ENCODE measurements around the gene ZFP37. TPM values are rescaled to one million over a fixed set of nuclear protein-coding genes. Genes with fewer than 3 reads are reported as not detected.

ZFP37 gene
- total RNA-seq, 1 donor = 3.6 TPM

GRCh38 chr9:113005777-113006176, 50.7 kb downstream of the ZFP37 start:
- no peak for DNase-seq (ENCODE audit: low read depth)
- TF ChIP-seq CTCF (IDR thresholded peaks at IDR 0.05; ENCODE audit: insufficient read depth, low read length) = no peak
- H3K4me3 ChIP-seq (ENCODE audit: low read depth, low read length) = no peak overlapping the region

- no peak for DNase-seq (ENCODE audit: low read depth)
- no peak overlapping the region for H3K4me3 ChIP-seq (ENCODE audit: low read depth, low read length)
- no peak for TF ChIP-seq CTCF (IDR thresholded peaks at IDR 0.05; ENCODE audit: insufficient read depth, low read length)
Observed at GRCh38 chr9:112997236-112997941, 59.1 kb downstream of the ZFP37 start.

Other genes starting within 250 kb of the ZFP37 start
- gene SLC46A2, start 165.8 kb downstream of the ZFP37 start, total RNA-seq (ENCODE audit: low replicate concordance) = not detected in 2 replicates
- 4.3 and 4.4 TPM in 2 replicates for gene ZNF883, start 44.5 kb downstream of the ZFP37 start, total RNA-seq (ENCODE audit: low replicate concordance)
- gene SLC31A2, start 94.3 kb upstream of the ZFP37 start, total RNA-seq (ENCODE audit: low replicate concordance) = 7.0 and 8.0 TPM in 2 replicates
- 10.5 and 27.7 TPM in 2 replicates for gene FKBP15, start 164.6 kb upstream of the ZFP37 start, total RNA-seq (ENCODE audit: low replicate concordance)
- 15.2 and 32.9 TPM in 2 replicates for gene SLC31A1, start 164.8 kb upstream of the ZFP37 start, total RNA-seq (ENCODE audit: low replicate concordance)
- 57.1 and 124 TPM in 2 replicates for gene CDC26, start 218.8 kb upstream of the ZFP37 start, total RNA-seq (ENCODE audit: low replicate concordance)
- gene PRPF4, start 218.9 kb upstream of the ZFP37 start, total RNA-seq (ENCODE audit: low replicate concordance) = 24.0 and 25.9 TPM in 2 replicates
- gene RNF183, start 246.7 kb upstream of the ZFP37 start, total RNA-seq (ENCODE audit: low replicate concordance) = not detected in 2 replicates

Data from fibroblast of the aortic adventitia (primary cell).